ENCODE measurements around the gene OR6J1. TPM values are rescaled to one million over a fixed set of nuclear protein-coding genes. Genes with fewer than 3 reads are reported as not detected.

OR6J1 gene
- total and polyA plus RNA-seq, 10 of the 15 experiments (the other 5 are each of a cell fraction or from before 2014, with no cell fraction given), result not detected

DNA sequence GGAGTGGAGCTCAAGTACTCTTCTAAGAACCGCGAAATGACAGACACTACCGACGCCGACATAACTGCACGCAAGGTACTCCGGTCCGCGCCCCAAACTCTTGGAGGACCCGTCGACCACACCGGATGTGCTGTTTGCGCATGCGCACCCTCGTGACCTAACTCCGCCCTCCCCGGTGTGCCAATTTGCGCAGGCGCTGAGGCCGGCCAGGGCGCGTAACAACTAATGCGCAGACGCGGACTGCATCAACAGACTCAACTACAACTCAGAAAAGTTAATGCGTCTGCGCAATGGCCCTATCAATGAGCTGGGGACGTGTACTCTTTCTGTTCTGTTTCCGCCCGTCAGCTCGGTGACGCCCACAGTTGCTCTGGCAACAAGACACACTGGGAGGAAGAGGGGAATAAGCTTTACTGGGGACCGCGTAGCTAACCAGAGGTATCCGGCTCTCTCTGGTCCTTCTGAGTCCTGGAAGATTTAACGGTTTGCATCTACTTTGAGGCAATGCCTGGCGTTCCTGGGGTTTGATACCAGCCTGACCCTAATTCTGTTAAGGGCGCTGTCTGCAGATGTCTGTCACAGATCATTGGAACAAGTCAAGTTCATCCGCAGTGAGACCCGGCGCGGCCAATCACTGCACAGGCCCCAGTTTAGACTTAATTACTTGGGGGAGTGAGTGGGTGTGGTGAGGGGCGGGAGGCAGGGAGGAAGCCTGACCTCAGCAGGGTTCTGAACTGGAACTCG lies 54.9 kb downstream of the OR6J1 start, which contains the start of gene DAD1 (continued):
- TF ChIP-seq, protein P1, sequence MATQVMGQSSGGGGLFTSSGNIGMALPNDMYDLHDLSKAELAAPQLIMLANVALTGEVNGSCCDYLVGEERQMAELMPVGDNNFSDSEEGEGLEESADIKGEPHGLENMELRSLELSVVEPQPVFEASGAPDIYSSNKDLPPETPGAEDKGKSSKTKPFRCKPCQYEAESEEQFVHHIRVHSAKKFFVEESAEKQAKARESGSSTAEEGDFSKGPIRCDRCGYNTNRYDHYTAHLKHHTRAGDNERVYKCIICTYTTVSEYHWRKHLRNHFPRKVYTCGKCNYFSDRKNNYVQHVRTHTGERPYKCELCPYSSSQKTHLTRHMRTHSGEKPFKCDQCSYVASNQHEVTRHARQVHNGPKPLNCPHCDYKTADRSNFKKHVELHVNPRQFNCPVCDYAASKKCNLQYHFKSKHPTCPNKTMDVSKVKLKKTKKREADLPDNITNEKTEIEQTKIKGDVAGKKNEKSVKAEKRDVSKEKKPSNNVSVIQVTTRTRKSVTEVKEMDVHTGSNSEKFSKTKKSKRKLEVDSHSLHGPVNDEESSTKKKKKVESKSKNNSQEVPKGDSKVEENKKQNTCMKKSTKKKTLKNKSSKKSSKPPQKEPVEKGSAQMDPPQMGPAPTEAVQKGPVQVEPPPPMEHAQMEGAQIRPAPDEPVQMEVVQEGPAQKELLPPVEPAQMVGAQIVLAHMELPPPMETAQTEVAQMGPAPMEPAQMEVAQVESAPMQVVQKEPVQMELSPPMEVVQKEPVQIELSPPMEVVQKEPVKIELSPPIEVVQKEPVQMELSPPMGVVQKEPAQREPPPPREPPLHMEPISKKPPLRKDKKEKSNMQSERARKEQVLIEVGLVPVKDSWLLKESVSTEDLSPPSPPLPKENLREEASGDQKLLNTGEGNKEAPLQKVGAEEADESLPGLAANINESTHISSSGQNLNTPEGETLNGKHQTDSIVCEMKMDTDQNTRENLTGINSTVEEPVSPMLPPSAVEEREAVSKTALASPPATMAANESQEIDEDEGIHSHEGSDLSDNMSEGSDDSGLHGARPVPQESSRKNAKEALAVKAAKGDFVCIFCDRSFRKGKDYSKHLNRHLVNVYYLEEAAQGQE (IDR thresholded peaks at IDR 0.05; ENCODE audit: low read depth, low read length), result 0 out of 2 replicates have a peak, but pooled peaks have one; percentile 27
- TF ChIP-seq, protein P2, sequence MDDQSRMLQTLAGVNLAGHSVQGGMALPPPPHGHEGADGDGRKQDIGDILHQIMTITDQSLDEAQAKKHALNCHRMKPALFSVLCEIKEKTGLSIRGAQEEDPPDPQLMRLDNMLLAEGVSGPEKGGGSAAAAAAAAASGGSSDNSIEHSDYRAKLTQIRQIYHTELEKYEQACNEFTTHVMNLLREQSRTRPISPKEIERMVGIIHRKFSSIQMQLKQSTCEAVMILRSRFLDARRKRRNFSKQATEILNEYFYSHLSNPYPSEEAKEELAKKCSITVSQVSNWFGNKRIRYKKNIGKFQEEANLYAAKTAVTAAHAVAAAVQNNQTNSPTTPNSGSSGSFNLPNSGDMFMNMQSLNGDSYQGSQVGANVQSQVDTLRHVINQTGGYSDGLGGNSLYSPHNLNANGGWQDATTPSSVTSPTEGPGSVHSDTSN (IDR thresholded peaks at IDR 0.05; ENCODE audit: insufficient replicate concordance, low read depth, low read length), result peak; percentile 14
- TF ChIP-seq ZNF207 (IDR thresholded peaks at IDR 0.05; ENCODE audit: borderline replicate concordance), result 0 out of 2 replicates have a peak, but pooled peaks have one; percentile 73
- TF ChIP-seq, protein P3, sequence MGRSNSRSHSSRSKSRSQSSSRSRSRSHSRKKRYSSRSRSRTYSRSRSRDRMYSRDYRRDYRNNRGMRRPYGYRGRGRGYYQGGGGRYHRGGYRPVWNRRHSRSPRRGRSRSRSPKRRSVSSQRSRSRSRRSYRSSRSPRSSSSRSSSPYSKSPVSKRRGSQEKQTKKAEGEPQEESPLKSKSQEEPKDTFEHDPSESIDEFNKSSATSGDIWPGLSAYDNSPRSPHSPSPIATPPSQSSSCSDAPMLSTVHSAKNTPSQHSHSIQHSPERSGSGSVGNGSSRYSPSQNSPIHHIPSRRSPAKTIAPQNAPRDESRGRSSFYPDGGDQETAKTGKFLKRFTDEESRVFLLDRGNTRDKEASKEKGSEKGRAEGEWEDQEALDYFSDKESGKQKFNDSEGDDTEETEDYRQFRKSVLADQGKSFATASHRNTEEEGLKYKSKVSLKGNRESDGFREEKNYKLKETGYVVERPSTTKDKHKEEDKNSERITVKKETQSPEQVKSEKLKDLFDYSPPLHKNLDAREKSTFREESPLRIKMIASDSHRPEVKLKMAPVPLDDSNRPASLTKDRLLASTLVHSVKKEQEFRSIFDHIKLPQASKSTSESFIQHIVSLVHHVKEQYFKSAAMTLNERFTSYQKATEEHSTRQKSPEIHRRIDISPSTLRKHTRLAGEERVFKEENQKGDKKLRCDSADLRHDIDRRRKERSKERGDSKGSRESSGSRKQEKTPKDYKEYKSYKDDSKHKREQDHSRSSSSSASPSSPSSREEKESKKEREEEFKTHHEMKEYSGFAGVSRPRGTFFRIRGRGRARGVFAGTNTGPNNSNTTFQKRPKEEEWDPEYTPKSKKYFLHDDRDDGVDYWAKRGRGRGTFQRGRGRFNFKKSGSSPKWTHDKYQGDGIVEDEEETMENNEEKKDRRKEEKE (IDR thresholded peaks at IDR 0.05), result no peak
- TF ChIP-seq, protein P4, sequence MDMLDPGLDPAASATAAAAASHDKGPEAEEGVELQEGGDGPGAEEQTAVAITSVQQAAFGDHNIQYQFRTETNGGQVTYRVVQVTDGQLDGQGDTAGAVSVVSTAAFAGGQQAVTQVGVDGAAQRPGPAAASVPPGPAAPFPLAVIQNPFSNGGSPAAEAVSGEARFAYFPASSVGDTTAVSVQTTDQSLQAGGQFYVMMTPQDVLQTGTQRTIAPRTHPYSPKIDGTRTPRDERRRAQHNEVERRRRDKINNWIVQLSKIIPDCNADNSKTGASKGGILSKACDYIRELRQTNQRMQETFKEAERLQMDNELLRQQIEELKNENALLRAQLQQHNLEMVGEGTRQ (IDR thresholded peaks at IDR 0.05; ENCODE audit: borderline replicate concordance, low read depth, low read length), result peak; percentile 39; the same call in 1 of the 2 replicates
- TF ChIP-seq, protein P5, sequence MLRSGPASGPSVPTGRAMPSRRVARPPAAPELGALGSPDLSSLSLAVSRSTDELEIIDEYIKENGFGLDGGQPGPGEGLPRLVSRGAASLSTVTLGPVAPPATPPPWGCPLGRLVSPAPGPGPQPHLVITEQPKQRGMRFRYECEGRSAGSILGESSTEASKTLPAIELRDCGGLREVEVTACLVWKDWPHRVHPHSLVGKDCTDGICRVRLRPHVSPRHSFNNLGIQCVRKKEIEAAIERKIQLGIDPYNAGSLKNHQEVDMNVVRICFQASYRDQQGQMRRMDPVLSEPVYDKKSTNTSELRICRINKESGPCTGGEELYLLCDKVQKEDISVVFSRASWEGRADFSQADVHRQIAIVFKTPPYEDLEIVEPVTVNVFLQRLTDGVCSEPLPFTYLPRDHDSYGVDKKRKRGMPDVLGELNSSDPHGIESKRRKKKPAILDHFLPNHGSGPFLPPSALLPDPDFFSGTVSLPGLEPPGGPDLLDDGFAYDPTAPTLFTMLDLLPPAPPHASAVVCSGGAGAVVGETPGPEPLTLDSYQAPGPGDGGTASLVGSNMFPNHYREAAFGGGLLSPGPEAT (IDR thresholded peaks at IDR 0.05; ENCODE audit: low read depth), result 0 out of 2 replicates have a peak, but pooled peaks have one; percentile 8
- TF ChIP-seq CREM (IDR thresholded peaks at IDR 0.05; ENCODE audit: low read depth), result peak; percentile 74; the same call in 1 of the 2 replicates
- TF ChIP-seq NR2F1 (conservative IDR thresholded peaks at IDR 0.05), result 0 out of 2 replicates have a peak, but pooled peaks have one; percentile 11
- peak; percentile 87 for TF ChIP-seq CREB1 (IDR thresholded peaks at IDR 0.05; ENCODE audit: low read depth)
- TF ChIP-seq POLR2AphosphoS5 (IDR thresholded peaks at IDR 0.05; ENCODE audit: low read length), result peak; percentile 98
- TF ChIP-seq SPI1 (IDR thresholded peaks at IDR 0.05; ENCODE audit: borderline replicate concordance, insufficient read depth, low read depth, low read length), result peak; percentile 46; the same call in 1 of the 2 replicates
- TF ChIP-seq CHD2 (IDR thresholded peaks at IDR 0.05; ENCODE audit: borderline replicate concordance, low read depth, low read length), result no peak
- TF ChIP-seq, protein P6, sequence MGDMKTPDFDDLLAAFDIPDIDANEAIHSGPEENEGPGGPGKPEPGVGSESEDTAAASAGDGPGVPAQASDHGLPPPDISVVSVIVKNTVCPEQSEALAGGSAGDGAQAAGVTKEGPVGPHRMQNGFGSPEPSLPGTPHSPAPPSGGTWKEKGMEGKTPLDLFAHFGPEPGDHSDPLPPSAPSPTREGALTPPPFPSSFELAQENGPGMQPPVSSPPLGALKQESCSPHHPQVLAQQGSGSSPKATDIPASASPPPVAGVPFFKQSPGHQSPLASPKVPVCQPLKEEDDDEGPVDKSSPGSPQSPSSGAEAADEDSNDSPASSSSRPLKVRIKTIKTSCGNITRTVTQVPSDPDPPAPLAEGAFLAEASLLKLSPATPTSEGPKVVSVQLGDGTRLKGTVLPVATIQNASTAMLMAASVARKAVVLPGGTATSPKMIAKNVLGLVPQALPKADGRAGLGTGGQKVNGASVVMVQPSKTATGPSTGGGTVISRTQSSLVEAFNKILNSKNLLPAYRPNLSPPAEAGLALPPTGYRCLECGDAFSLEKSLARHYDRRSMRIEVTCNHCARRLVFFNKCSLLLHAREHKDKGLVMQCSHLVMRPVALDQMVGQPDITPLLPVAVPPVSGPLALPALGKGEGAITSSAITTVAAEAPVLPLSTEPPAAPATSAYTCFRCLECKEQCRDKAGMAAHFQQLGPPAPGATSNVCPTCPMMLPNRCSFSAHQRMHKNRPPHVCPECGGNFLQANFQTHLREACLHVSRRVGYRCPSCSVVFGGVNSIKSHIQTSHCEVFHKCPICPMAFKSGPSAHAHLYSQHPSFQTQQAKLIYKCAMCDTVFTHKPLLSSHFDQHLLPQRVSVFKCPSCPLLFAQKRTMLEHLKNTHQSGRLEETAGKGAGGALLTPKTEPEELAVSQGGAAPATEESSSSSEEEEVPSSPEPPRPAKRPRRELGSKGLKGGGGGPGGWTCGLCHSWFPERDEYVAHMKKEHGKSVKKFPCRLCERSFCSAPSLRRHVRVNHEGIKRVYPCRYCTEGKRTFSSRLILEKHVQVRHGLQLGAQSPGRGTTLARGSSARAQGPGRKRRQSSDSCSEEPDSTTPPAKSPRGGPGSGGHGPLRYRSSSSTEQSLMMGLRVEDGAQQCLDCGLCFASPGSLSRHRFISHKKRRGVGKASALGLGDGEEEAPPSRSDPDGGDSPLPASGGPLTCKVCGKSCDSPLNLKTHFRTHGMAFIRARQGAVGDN (IDR thresholded peaks at IDR 0.05), result peak; percentile 57
